Neural cell (in vitro differentiated cells): ENCODE results near the gene FOXF1. TPM values are rescaled to one million over a fixed set of nuclear protein-coding genes. Genes with fewer than 3 reads are reported as not detected.

Experiments
- H2AFZ ChIP-seq: fragments of 200-600, 300-800 bp; sonication (generic), shearing (Covaris generic); 2 replicates; pipeline ENCODE4 v1.6.0; 2014; ENCODE audit warnings: low read depth, mild to moderate bottlenecking, antibody characterized with exemption, low read length, moderate library complexity
- H3F3A ChIP-seq: fragments of 200-600 bp; shearing (Covaris generic); 2 replicates; pipeline ENCODE4 v1.6.1; 2016; ENCODE audit warnings: mild to moderate bottlenecking, moderate library complexity, mixed read lengths, antibody characterized with exemption, low read length; ENCODE audit not compliant: insufficient read depth, poor library complexity, severe bottlenecking
- H3K27ac ChIP-seq: fragments of 200-600, 300-800 bp; sonication (generic), shearing (Covaris generic); 2 replicates; pipeline ENCODE4 v1.5.1; 2014; ENCODE audit warnings: mild to moderate bottlenecking, low read length, moderate library complexity
- H3K27me3 ChIP-seq: fragments of 300-800, 200-600 bp; sonication (generic), shearing (Covaris generic); 2 replicates; pipeline ENCODE4 v1.6.0; 2014; ENCODE audit warnings: mild to moderate bottlenecking, low read depth, low read length, moderate library complexity; ENCODE audit not compliant: insufficient read depth
- H3K36me3 ChIP-seq: fragments of 300-800, 200-600 bp; sonication (generic), shearing (Covaris generic); 2 replicates; pipeline ENCODE4 v1.5.1; 2014; ENCODE audit warnings: mild to moderate bottlenecking, antibody characterized with exemption, low read length, moderate library complexity; ENCODE audit not compliant: insufficient read depth
- H3K4me2 ChIP-seq: fragments of 300-800, 200-600 bp; sonication (generic), shearing (Covaris generic); 2 replicates; pipeline ENCODE4 v1.6.0; 2014; ENCODE audit warnings: mild to moderate bottlenecking, low read length
- H3K4me3 ChIP-seq: fragments of 300-800, 200-600 bp; sonication (generic), shearing (Covaris generic); 2 replicates; pipeline ENCODE4 v1.5.1; 2014; ENCODE audit warnings: mild to moderate bottlenecking, low read length, moderate library complexity
- H3K79me2 ChIP-seq: fragments of 200-600 bp; shearing (Covaris generic); replicated peaks from 2 replicates; pipeline ENCODE4 v1.6.0; 2014; ENCODE audit warnings: mild to moderate bottlenecking, low read length, moderate library complexity; ENCODE audit not compliant: insufficient read depth
- H3K9ac ChIP-seq: fragments of 300-800, 200-600 bp; sonication (generic), shearing (Covaris generic); 2 replicates; pipeline ENCODE4 v1.6.1; 2016; ENCODE audit warnings: mild to moderate bottlenecking, low read length, mixed read lengths
- H3K9me2 ChIP-seq: fragments of 200-600 bp; shearing (Covaris generic); 2 replicates; pipeline ENCODE4 v1.6.1; 2016; ENCODE audit warnings: mild to moderate bottlenecking, low read length, mixed read lengths; ENCODE audit not compliant: insufficient read depth
- H3K9me3 ChIP-seq: fragments of 200-600, 300-800 bp; sonication (generic), shearing (Covaris generic); 2 replicates; pipeline ENCODE4 v1.6.1; 2016; ENCODE audit warnings: mild to moderate bottlenecking, mixed run types, low read length, moderate library complexity, mixed read lengths
- H4K20me1 ChIP-seq: fragments of 200-600 bp; shearing (Covaris generic); 2 replicates; pipeline ENCODE4 v1.6.1; 2016; ENCODE audit warnings: mild to moderate bottlenecking, mixed run types; ENCODE audit not compliant: insufficient read depth
- CTCF ChIP-seq: fragments of 450-650 bp; IDR thresholded peaks from 2 replicates; pipeline ENCODE4 v1.5.1; 2014; ENCODE audit warnings: antibody characterized with exemption, mild to moderate bottlenecking, moderate library complexity; ENCODE audit not compliant: poor library complexity, severe bottlenecking
- EZH2 ChIP-seq: fragments of 200-600, 300-800 bp; shearing (Covaris generic), sonication (generic); IDR thresholded peaks from 2 replicates; pipeline ENCODE4 v1.6.1; 2014; ENCODE audit warnings: antibody characterized with exemption, low read length, borderline replicate concordance, mild to moderate bottlenecking; ENCODE audit not compliant: insufficient read depth, poor library complexity, severe bottlenecking
- MXI1 ChIP-seq: fragments of 450-650 bp; conservative IDR thresholded peaks from 2 replicates; pipeline ENCODE4 v1.6.1; 2014; ENCODE audit warnings: antibody characterized with exemption, mild to moderate bottlenecking; ENCODE audit not compliant: poor library complexity, severe bottlenecking
- POLR2AphosphoS5 ChIP-seq: IDR thresholded peaks from 2 replicates; pipeline ENCODE4 v1.6.1; 2012
- RAD21 ChIP-seq: fragments of 450-650 bp; conservative IDR thresholded peaks from 2 replicates; pipeline ENCODE4 v1.6.1; 2014; ENCODE audit warnings: antibody characterized with exemption, mild to moderate bottlenecking, moderate library complexity
- REST ChIP-seq: IDR thresholded peaks from 2 replicates; pipeline ENCODE4 v1.6.1; 2012; ENCODE audit warnings: borderline replicate concordance
- SMC3 ChIP-seq: fragments of 450-650 bp; conservative IDR thresholded peaks from 2 replicates; pipeline ENCODE4 v1.6.1; 2014; ENCODE audit warnings: antibody characterized with exemption, mild to moderate bottlenecking, moderate library complexity; ENCODE audit not compliant: poor library complexity
- TAF1 ChIP-seq: IDR thresholded peaks from 2 replicates; pipeline ENCODE4 v1.6.1; 2012; ENCODE audit warnings: low read depth
- polyA plus RNA-seq: library from polyadenylated mRNA; depleted of rRNA; stranded (reverse); fragments of >200 nt; gene quantifications from 2 replicates; pipeline ENCODE4 v1.2.3, GENCODE V29; 2014

FOXF1 gene
- polyA plus RNA-seq, 1 donor from 2014 or later = not detected

- no peaks in the 10 kb centered on the region for H3K79me2 ChIP-seq
- peaks cover 98% of the 10 kb centered on the region for H3K27me3 ChIP-seq
- H3K9me2 ChIP-seq = no peaks in the 10 kb centered on the region
- no peak for TF ChIP-seq CTCF
- no peak for TF ChIP-seq MXI1
- TF ChIP-seq EZH2 = peak; percentile 98
- no peak for TF ChIP-seq REST
- TF ChIP-seq SMC3 = no peak
- no peak for TF ChIP-seq RAD21
- TF ChIP-seq POLR2AphosphoS5 = no peak
- TF ChIP-seq TAF1 = no peak
- H3K4me3 ChIP-seq = no peak overlapping the region
- no peaks in the 10 kb centered on the region for H3F3A ChIP-seq
- no peaks in the 10 kb centered on the region for H3K36me3 ChIP-seq
- no peak overlapping the region for H3K4me2 ChIP-seq
- no peak overlapping the region for H3K27ac ChIP-seq
- no peak overlapping the region for H2AFZ ChIP-seq
- H3K9me3 ChIP-seq = no peaks in the 10 kb centered on the region
- H3K9ac ChIP-seq = no peak overlapping the region
- no peaks in the 10 kb centered on the region for H4K20me1 ChIP-seq
Observed at GRCh38 chr16:86508028-86508946, 2.0 kb upstream of the FOXF1 start.

GRCh38 chr16:86508947-86509758 is 1.2 kb upstream of the FOXF1 start:
- H3K27ac ChIP-seq = no peak overlapping the region
- H3K9me3 ChIP-seq = no peaks in the 10 kb centered on the region
- H2AFZ ChIP-seq = no peak overlapping the region
- H3K36me3 ChIP-seq = no peaks in the 10 kb centered on the region
- H3K9ac ChIP-seq = no peak overlapping the region
- H3F3A ChIP-seq = no peaks in the 10 kb centered on the region
- H3K79me2 ChIP-seq = no peaks in the 10 kb centered on the region
- H4K20me1 ChIP-seq = no peaks in the 10 kb centered on the region
- TF ChIP-seq SMC3 = no peak
- TF ChIP-seq POLR2AphosphoS5 = peak; percentile 38
- TF ChIP-seq EZH2 = peak; percentile 99
- H3K4me3 ChIP-seq = peak overlapping the region; percentile 52
- no peak overlapping the region for H3K4me2 ChIP-seq
- no peaks in the 10 kb centered on the region for H3K9me2 ChIP-seq
- H3K27me3 ChIP-seq = peaks cover 98% of the 10 kb centered on the region
